Thyroid gland (tissue), 4 donors: ENCODE data around the gene UROC1. TPM values are rescaled to one million over a fixed set of nuclear protein-coding genes. Genes with fewer than 3 reads are reported as not detected.

Experiments
- DNase-seq, 2 donors: peaks; one replicate each; pipeline ENCODE4 v3.0.0-alpha.2; 2019
- H3K27ac ChIP-seq, 3 donors: fragments of 200-600 bp; sonication (generic); 1 replicate in 2 of 3; 2 replicates in 1 of 3; pipeline ENCODE4 v1.5.1; 2016 to 2019; ENCODE audit warnings: mild to moderate bottlenecking in 1 of 3, moderate library complexity in 1 of 3
- H3K27me3 ChIP-seq: fragments of 200-600 bp; sonication (generic); one replicate; pipeline ENCODE4 v1.5.1; 2019
- H3K36me3 ChIP-seq, 2 donors: fragments of 200-600 bp; sonication (generic); one replicate each; pipeline ENCODE4 v1.5.1; 2016 to 2019
- H3K4me1 ChIP-seq, 2 donors: fragments of 200-600 bp; sonication (generic); one replicate each; pipeline ENCODE4 v1.5.1; 2017 to 2019
- H3K4me3 ChIP-seq, 3 donors: fragments of 200-600 bp; sonication (generic); replicated peaks in 1 of 3; 1 replicate in 2 of 3; 2 replicates in 1 of 3; pipeline ENCODE4 v1.5.1; 2016; ENCODE audit warnings: mild to moderate bottlenecking in 1 of 3
- H3K9me3 ChIP-seq: fragments of 200-600 bp; sonication (generic); one replicate; pipeline ENCODE4 v1.5.1; 2017
- POLR2A ChIP-seq, 2 donors: fragments of 450-650 bp; IDR thresholded peaks; one replicate each; pipeline ENCODE4 v1.6.1; 2017; ENCODE audit warnings: antibody characterized with exemption in 2 of 2, mild to moderate bottlenecking in 2 of 2, moderate library complexity in 1 of 2
- WGBS, 2 donors: methylation state at CpG; one replicate each; pipeline ENCODE4 v1.1.5; 2017; 5-methylcytosine and 5-hydroxymethylcytosine counted together
- intact Hi-C: fragments of 100-400 bp; cut with DNase I; formaldehyde crosslinking; loops from one replicate; pipeline ENCODE4 v1.15.1; 2023
- total RNA-seq, 4 donors: library from RNA; depleted of rRNA; stranded (reverse); fragments of >200 nt; gene quantifications; one replicate each; pipeline ENCODE4 v1.2.3, GENCODE V29; 2016
- TF ChIP-seq, protein P1 (sequence below), 6 experiments: fragments of 200-600 bp in 3 of 6; fragments of 450-650 bp in 3 of 6; sonication (generic) in 3 of 6; IDR thresholded peaks; one replicate each; pipeline ENCODE4 v1.5.1; 2016 to 2019; ENCODE audit warnings: antibody characterized with exemption in 6 of 6, mild to moderate bottlenecking in 2 of 6, inconsistent platforms in 1 of 6, moderate library complexity in 1 of 6

Gene UROC1
- total RNA-seq, 4 donors from 2014 or later, result not detected

DNA sequence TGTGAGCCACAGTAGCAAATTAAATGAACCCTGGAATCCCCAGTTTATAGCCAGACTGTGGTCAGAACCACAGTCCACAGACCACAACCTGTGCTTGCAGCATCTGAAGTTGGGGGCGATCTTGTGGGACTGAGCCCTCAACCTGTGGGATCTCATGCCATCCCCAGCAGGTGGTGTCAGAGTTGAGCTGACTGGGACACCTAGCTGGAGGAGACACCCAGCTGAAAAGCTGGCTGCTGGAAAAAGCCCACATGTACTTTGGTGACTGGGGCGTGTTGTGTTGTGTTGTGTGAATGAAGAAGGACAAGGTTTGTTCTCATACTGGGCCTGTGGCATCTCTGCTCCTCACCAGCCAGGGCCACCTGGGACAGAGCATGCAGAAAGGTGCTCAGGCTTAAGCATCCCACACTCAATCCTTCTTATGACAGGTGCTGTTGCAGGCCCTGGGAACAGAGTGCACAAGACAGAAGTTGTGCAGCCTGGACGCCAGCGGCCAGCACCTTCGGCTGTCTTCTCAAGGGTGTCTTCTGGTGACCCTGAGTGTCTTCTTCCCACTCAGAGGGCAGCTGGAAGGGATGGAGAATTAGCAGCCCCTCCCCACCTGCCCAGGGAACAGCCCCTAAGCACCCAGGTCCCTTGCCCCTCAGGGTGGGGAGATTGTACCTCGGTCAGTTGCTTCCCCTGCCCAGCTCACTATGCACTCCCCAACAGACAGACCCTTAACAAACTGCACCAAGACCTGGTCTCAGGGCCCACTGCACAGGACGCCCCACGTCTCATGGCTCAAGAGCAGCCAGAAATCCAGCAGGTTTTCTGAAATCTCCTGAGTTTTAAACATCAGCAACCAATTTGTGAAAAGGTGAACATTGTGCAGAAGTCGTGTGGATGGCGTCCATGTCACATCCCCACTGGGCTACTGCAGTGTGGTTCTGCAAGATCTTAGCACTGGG is 2.2 kb upstream of the UROC1 start:
- DNase-seq, result no peak
- WGBS, 2 donors, result 83 to 86% methylated on average over 10 of the region's 10 CpGs
- intact Hi-C loops, result loop anchor here (5.0 kb wide), 1 partner anchor 1028 kb away; no protein-coding TSS in a partner anchor

DNA sequence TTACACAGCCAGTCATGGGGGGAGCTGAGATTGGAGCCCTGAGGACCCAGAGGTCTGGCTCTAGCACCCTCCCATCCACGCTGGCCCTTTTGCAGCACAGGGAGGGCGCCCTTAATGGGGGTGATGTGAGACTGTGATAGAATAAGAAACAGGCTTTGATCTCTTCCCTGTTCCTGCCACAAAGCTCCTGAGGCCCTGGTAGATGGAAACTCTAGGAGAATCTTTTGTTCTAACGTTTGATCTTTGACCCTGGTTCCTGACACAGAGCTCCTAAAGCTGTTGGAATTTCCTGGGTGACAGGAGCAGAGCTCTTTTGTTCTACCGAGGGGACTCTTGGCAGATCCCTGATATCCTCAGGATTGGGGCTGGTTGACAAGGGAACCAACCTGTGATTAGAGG is 1.2 kb upstream of the UROC1 start:
- Histone ChIP-seq H3K4me1 (peaks cover 0 to under 1% of the 10 kb centered on the region in 2 donors), H3K36me3 (no peaks in the 10 kb centered on the region), H3K4me3 (no peak overlapping the region), H3K9me3 (no peaks in the 10 kb centered on the region), H3K27me3 (no peaks in the 10 kb centered on the region), H3K27ac (no peak overlapping the region)
- WGBS, 2 donors, result 53 to 61% methylated on average over 4 of the region's 4 CpGs
- intact Hi-C loops, result no loop called here
- no peak for DNase-seq
- TF ChIP-seq, protein P1, sequence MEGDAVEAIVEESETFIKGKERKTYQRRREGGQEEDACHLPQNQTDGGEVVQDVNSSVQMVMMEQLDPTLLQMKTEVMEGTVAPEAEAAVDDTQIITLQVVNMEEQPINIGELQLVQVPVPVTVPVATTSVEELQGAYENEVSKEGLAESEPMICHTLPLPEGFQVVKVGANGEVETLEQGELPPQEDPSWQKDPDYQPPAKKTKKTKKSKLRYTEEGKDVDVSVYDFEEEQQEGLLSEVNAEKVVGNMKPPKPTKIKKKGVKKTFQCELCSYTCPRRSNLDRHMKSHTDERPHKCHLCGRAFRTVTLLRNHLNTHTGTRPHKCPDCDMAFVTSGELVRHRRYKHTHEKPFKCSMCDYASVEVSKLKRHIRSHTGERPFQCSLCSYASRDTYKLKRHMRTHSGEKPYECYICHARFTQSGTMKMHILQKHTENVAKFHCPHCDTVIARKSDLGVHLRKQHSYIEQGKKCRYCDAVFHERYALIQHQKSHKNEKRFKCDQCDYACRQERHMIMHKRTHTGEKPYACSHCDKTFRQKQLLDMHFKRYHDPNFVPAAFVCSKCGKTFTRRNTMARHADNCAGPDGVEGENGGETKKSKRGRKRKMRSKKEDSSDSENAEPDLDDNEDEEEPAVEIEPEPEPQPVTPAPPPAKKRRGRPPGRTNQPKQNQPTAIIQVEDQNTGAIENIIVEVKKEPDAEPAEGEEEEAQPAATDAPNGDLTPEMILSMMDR (IDR thresholded peaks at IDR 0.05), result no peak
- TF ChIP-seq POLR2A (IDR thresholded peaks at IDR 0.05), result no peak

More for the DNA sequence above, 2.2 kb upstream of the UROC1 start:
- H3K4me3 ChIP-seq, result no peak overlapping the region
- H3K27me3 ChIP-seq, result no peaks in the 10 kb centered on the region
- H3K36me3 ChIP-seq, result no peaks in the 10 kb centered on the region
- peaks cover 0 to 8% of the 10 kb centered on the region in 2 donors for H3K4me1 ChIP-seq
- H3K27ac ChIP-seq, result no peak overlapping the region
- no peak for TF ChIP-seq POLR2A (IDR thresholded peaks at IDR 0.05)
- TF ChIP-seq, protein P1 (IDR thresholded peaks at IDR 0.05), result no peak
- H3K9me3 ChIP-seq, result no peaks in the 10 kb centered on the region

DNA sequence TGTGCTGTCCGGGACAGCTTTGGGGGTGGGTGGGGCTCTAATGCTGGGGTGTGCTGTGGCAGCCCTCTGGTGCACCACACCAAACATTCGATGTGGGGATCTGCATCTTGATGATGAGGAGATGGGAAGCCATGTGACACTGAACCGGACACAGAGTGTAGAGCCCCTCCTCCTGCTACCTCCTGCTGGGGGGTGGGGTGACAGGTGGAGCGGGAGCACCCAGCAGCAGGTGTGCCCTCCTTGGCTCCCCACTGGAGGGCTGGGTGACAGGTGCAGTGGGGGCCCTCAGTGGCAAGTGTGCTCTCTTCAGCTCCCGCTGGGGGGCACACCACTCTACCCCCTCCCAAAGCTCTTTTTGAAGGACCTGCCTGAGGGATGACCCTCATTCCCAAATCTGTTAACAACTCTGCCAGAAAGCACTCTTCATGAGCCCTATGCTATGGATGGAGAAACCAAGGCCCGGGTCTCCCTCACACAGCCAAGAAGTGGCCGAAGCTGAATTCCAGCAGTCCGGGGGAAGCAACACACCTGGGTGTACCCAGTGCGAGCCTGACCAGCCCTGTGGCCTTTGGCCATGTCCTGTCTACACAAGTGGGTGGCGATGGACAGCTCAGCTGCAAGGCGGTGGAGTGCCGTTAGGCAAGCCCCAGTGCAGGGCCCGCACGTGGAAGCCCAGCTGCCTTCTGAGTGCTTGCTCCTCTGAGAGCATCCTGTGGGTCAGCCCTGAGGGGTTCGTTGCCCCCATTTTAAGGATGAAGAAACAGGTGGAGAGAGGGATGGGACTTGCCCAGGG is 609 bp upstream of the UROC1 start:
- 78 to 80% methylated on average over 14 to 15 of the region's 15 CpGs for WGBS, 2 donors
- Histone ChIP-seq H3K27me3 (no peaks in the 10 kb centered on the region), H3K4me3 (no peak overlapping the region), H3K27ac (no peak overlapping the region), H3K4me1 (peaks cover 0 to under 1% of the 10 kb centered on the region in 2 donors), H3K9me3 (no peaks in the 10 kb centered on the region), H3K36me3 (no peaks in the 10 kb centered on the region)
- intact Hi-C loops, result no loop called here
- no peak for TF ChIP-seq POLR2A (IDR thresholded peaks at IDR 0.05)
- TF ChIP-seq, protein P1 (IDR thresholded peaks at IDR 0.05), result no peak
- no peak for DNase-seq

DNA sequence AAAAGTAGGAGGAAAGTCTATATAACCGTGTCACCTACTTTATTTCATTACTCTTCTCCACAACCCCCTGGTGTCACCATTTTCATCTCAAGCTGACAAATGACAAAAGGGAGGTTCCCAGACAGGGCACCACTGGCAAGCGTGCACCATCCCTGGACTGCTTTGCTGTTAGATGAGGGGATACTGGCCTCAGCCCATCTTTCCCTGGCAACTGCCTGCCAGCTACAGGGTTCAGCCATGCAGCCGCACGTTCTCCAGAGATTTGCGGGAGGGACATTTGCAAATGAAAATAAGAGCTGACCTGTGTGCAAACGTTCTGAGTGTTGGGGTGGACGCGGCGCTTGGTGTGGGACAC is 660 bp downstream of the UROC1 start:
- Histone ChIP-seq H3K4me3 (no peak overlapping the region), H3K4me1 (peaks cover 0 to 8% of the 10 kb centered on the region in 2 donors), H3K36me3 (no peaks in the 10 kb centered on the region), H3K27me3 (no peaks in the 10 kb centered on the region), H3K27ac (no peak overlapping the region), H3K9me3 (no peaks in the 10 kb centered on the region)
- intact Hi-C loops, result no loop called here
- 86 to 89% methylated on average over 3 to 9 of the region's 9 CpGs for WGBS, 2 donors
- DNase-seq, result no peak
- TF ChIP-seq, protein P1 (IDR thresholded peaks at IDR 0.05), result no peak
- no peak for TF ChIP-seq POLR2A (IDR thresholded peaks at IDR 0.05)
